ENCODE results near the gene TSPEAR. TPM values are rescaled to one million over a fixed set of nuclear protein-coding genes. Genes with fewer than 3 reads are reported as not detected.

TSPEAR gene
- total and polyA plus RNA-seq, 10 donors, result 0.02 to 0.22 (median 0.03) TPM; not detected in 7

- H3K27me3 ChIP-seq (replicated peaks in 1 of 7), result peaks cover 0 to 30% (median 0%) of the 10 kb centered on the region in 7 donors
- H3K27ac ChIP-seq, result no peak overlapping the region
- no peaks in the 10 kb centered on the region for H3K36me3 ChIP-seq
- H3K4me1 ChIP-seq, result no peaks in the 10 kb centered on the region
- TF ChIP-seq CTCF (IDR thresholded peaks at IDR 0.05 in 8 of 11, conservative IDR thresholded peaks at IDR 0.05 in 3 of 11) (no peak), POLR2A (IDR thresholded peaks at IDR 0.05) (no peak), POLR2AphosphoS5 (IDR thresholded peaks at IDR 0.05) (no peak)
- WGBS, 5 donors, result 87 to 91% (median 89%) methylated on average over 22 to 28 of the region's 28 CpGs
- H3K4me3 ChIP-seq, result no peak overlapping the region
- DNase-seq, result peak; percentile 46
- intact Hi-C loops (cut with DNase I; ENCODE audit: low total_unique reads), result no loop called here
- H3K9me3 ChIP-seq, result no peaks in the 10 kb centered on the region
Observed at GRCh38 chr21:44519346-44520325, 191.7 kb downstream of the TSPEAR start.

- H3K36me3 ChIP-seq, result no peaks in the 10 kb centered on the region
- H3K4me3 ChIP-seq, result no peak overlapping the region
- H3K27ac ChIP-seq, result no peak overlapping the region
- DNase-seq, result peak; percentile 45
- WGBS, 5 donors, result 72 to 86% (median 83%) methylated on average over 12 of the region's 12 CpGs
- H3K27me3 ChIP-seq (replicated peaks in 1 of 7), result peaks cover 0 to 30% (median 0%) of the 10 kb centered on the region in 7 donors
- no peak for TF ChIP-seq POLR2AphosphoS5 (IDR thresholded peaks at IDR 0.05)
- no peak for TF ChIP-seq CTCF (IDR thresholded peaks at IDR 0.05 in 8 of 11, conservative IDR thresholded peaks at IDR 0.05 in 3 of 11)
- no peak for TF ChIP-seq POLR2A (IDR thresholded peaks at IDR 0.05)
- H3K9me3 ChIP-seq, result no peaks in the 10 kb centered on the region
- intact Hi-C loops (cut with DNase I; ENCODE audit: low total_unique reads), result no loop called here
- H3K4me1 ChIP-seq, result no peaks in the 10 kb centered on the region
Observed at GRCh38 chr21:44518686-44519085, 192.7 kb downstream of the TSPEAR start.

GRCh38 chr21:44517175-44517899 is 194.0 kb downstream of the TSPEAR start:
- peak; percentile 56 for DNase-seq
- H3K36me3 ChIP-seq, result no peaks in the 10 kb centered on the region
- intact Hi-C loops (cut with DNase I; ENCODE audit: low total_unique reads), result no loop called here
- no peaks in the 10 kb centered on the region for H3K4me1 ChIP-seq
- TF ChIP-seq POLR2A (IDR thresholded peaks at IDR 0.05) (no peak), POLR2AphosphoS5 (IDR thresholded peaks at IDR 0.05) (peak in 1 of 3 donors; percentile 36)
- H3K27ac ChIP-seq, result no peak overlapping the region
- WGBS, 5 donors, result 77 to 93% (median 81%) methylated on average over 13 to 15 of the region's 15 CpGs
- H3K4me3 ChIP-seq, result no peak overlapping the region
- H3K9me3 ChIP-seq, result no peaks in the 10 kb centered on the region
- peaks cover 0 to 26% (median 0%) of the 10 kb centered on the region in 7 donors for H3K27me3 ChIP-seq (replicated peaks in 1 of 7)

- TF ChIP-seq POLR2AphosphoS5 (IDR thresholded peaks at IDR 0.05) (no peak), POLR2A (IDR thresholded peaks at IDR 0.05) (no peak), CTCF (IDR thresholded peaks at IDR 0.05 in 8 of 11, conservative IDR thresholded peaks at IDR 0.05 in 3 of 11) (no peak)
- DNase-seq, result peak; percentile 47
- H3K4me1 ChIP-seq, result no peaks in the 10 kb centered on the region
Observed at GRCh38 chr21:44516828-44517174, 194.6 kb downstream of the TSPEAR start.

More at GRCh38 chr21:44516828-44517174, 194.6 kb downstream of the TSPEAR start:
- Histone ChIP-seq H3K27ac (no peak overlapping the region), H3K36me3 (no peaks in the 10 kb centered on the region), H3K9me3 (no peaks in the 10 kb centered on the region), H3K4me3 (no peak overlapping the region), H3K27me3 (replicated peaks in 1 of 7) (peaks cover 0 to 21% (median 0%) of the 10 kb centered on the region in 7 donors)
- intact Hi-C loops (cut with DNase I; ENCODE audit: low total_unique reads), result no loop called here
- 85 to 92% (median 88%) methylated on average over 10 of the region's 10 CpGs for WGBS, 5 donors

All from spleen (tissue), 11 donors.